ENCODE data around the gene UQCRQ.

UQCRQ gene

DNA sequence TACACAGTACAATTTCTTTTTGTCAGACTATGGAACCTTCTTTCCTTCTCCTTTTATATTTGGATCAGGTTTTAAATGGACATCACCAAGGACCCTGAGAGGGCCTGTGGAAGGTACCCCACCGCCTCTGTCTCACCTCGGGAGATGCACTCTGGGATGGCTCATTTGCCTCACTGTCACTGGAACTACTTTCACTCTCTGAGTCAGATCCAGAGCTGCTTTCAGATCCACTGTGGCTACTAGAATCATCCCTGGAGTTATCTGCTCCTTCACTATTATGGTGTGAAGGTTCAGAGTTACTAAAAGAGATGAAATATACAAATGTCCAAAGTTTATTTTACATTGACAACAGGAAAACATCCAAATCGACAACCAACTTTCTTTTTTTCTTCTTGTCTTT lies 31.7 kb downstream of the UQCRQ start:
- no peak for DNase-seq (ENCODE audit: low read depth, low spot score)
- H3K27ac ChIP-seq = no peak overlapping the region

DNA sequence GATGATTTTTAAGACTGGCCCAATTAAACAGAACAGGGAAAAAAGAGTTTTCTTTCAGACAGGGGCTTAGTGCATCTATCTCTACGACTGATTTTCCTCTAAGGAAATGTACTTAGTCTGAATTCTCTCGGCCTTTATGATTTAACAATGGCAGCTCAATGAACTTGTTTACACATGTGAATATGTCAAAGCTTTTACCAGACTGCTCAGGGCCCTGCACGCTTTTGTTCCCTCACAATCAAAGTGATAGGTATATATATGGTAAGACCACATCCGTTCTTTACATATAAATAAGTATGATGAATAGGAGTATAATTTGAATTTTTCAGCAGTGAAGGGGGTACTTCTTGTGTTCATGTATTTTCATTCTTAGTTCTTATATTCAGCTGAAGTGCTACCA lies 34.6 kb downstream of the UQCRQ start:
- DNase-seq (ENCODE audit: low read depth, low spot score) = no peak
- H3K27ac ChIP-seq = no peak overlapping the region

DNA sequence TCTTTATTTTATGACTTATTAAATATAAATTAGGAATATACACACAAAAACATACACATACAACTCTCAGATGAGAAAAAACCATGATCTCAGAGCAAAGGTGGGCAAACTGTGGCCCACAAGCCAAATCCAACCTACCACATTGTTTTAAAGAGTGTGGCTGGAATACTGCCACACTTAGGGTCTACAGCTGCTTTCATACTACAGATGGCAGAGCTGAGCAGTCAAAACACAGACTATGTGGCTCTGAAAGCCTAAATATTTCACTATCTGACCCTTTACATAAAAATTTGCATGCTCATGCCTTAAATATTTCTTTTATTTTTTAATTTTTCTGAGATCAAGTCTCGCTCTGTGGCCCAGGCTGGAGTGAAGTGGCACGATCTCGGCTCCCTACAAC lies 35.3 kb downstream of the UQCRQ start:
- DNase-seq (ENCODE audit: low read depth, low spot score) = no peak
- H3K27ac ChIP-seq = no peak overlapping the region

DNA sequence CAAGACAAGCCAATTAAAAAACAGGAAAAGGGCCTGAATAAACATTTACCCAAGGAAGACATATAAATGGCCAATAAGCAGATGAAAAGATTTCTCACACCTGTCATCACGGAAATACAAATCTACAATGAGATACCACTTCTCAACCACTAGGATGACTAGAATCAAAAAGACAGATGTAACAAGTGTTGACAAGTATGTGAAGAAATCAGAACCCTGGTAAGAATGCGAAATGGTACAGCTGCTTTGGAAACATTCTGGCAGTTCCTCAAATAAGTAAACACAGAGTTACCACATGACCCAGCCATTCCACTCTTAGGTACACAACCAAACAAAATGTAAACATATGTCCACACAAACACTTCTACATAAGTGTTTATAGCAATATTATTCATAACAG lies 39.5 kb downstream of the UQCRQ start:
- peak overlapping the region; percentile 3 for H3K27ac ChIP-seq
- DNase-seq (ENCODE audit: low read depth, low spot score) = peak; percentile 73

DNA sequence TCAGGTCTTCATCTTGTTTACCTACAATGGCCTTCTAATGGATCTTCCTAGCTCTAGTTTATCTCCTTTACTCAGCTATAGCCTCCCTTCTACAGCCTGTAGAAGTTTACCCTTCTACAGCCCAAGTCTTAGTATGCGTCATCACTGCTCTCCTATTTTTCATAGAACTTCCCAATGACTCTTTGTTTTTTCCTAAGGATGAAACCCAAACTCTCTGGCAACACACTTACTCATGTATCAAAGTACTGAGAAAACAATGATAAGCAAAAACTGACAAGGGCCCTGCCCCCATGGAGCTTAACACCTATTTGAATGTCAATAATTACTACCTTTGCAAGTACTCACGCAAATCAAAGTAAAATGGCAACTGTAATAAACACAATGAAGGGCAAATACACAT lies 40.7 kb downstream of the UQCRQ start:
- peak overlapping the region; percentile 3 for H3K27ac ChIP-seq
- no peak for DNase-seq (ENCODE audit: low read depth, low spot score)

DNA sequence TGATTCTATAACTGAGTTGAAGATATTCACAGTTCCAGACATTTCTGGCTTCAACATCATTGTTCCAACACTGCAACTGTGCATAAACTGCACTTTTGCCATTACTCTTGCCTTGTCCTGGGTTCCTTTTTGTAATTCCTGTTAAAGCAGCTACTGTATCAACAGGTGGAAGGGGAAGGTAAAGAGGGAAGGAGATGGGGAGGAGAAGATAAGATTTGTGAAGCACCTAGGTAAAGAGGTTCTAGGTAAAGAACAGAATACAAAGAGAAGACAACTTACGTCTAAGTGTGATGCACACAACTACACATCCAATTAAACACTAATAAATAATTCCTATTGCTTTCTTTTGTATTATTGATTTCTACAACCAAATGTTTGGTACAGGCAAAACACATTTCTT lies 43.3 kb downstream of the UQCRQ start:
- no peak overlapping the region for H3K27ac ChIP-seq
- no peak for DNase-seq (ENCODE audit: low read depth, low spot score)

DNA sequence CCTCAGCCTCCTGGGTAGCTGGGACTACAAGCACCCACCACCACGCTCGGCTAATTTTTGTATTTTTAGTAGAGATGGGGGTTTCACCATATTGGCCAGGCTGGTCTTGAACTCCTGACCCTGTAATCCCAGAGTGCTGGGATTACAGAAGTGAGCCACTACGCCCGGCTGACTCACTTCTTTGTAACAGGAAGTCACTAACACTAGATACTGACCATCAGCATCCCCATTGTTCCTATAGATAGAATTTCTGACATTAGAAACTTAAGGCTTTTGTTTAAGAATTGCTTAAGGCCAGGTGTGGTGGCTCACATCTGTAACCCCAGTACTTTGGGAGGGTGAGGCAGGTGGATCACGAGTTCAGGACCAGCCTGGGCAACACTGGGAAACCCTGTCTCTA lies 49.2 kb downstream of the UQCRQ start:
- H3K27ac ChIP-seq = peak overlapping the region; percentile 75
- DNase-seq (ENCODE audit: low read depth, low spot score) = no peak

DNA sequence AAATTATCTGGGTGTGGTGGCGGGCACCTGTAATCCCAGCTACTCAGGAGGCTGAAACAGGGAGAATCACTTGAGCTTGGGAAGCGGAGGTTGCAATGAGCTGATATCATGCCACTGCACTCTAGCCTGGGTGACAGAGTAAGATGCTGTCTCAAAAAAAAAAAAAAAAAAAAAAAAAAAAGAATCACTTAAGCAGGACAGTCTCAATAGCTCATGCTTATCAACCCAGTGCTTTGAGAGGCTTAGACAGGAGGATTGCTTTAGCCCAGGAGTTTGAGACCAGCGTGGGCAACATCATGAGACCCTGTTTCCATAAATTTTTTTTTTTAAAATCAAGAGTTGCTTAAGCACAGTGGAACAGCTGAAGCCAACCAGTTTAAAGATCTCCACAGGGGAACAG lies 49.6 kb downstream of the UQCRQ start:
- peak overlapping the region; percentile 75 for H3K27ac ChIP-seq
- DNase-seq (ENCODE audit: low read depth, low spot score) = no peak
